Activated CD4-positive, alpha-beta memory T cell treated with anti-CD3 and anti-CD28 coated beads, Interleukin-2, amount 10 ng/mL, durations not matched to agents 7 days and 5 days (primary cell): ENCODE data around the gene LENEP. TPM values are rescaled to one million over a fixed set of nuclear protein-coding genes. Genes with fewer than 3 reads are reported as not detected.

Experiments used
- CTCF ChIA-PET: fragments of 350-600 bp; sonication (Branson Sonifier 250); formaldehyde crosslinking; loops from one replicate; lab custom pipeline; 2021; ENCODE audit warnings: antibody characterized with exemption, inconsistent platforms; lab: Charles Lee
- POLR2A ChIA-PET: fragments of 350-600 bp; sonication (Branson Sonifier 250); formaldehyde crosslinking; loops from one replicate; lab custom pipeline; 2021; ENCODE audit warnings: antibody characterized with exemption; lab: Charles Lee
- DNase-seq: peaks from one replicate; pipeline ENCODE4 v3.0.0-alpha.2; 2020
- H3K27ac Mint-ChIP-seq: one replicate; pipeline ENCODE4 v1.8.0; 2021; ENCODE audit warnings: mild to moderate bottlenecking, mixed read lengths
- H3K27me3 Mint-ChIP-seq: one replicate; pipeline ENCODE4 v1.8.0; 2021; ENCODE audit warnings: mixed read lengths
- H3K36me3 Mint-ChIP-seq: one replicate; pipeline ENCODE4 v1.8.0; 2021; ENCODE audit warnings: low read depth, mixed read lengths
- H3K4me1 Mint-ChIP-seq: one replicate; pipeline ENCODE4 v1.8.0; 2021; ENCODE audit warnings: mixed read lengths
- H3K4me3 Mint-ChIP-seq: one replicate; pipeline ENCODE4 v1.8.0; 2021; ENCODE audit warnings: mild to moderate bottlenecking, mixed read lengths
- H3K9me3 Mint-ChIP-seq: one replicate; pipeline ENCODE4 v1.8.0; 2021; ENCODE audit warnings: mixed read lengths
- total RNA-seq, 2 experiments: library from RNA; stranded (reverse); gene quantifications; one replicate each; pipeline ENCODE4 v1.2.3, GENCODE V29; 2021

LENEP gene
- total RNA-seq, 2 experiments from 2014 or later, result 0.35 to 1.2 TPM

GRCh38 chr1:155029513-155030242 is 36.3 kb downstream of the LENEP start:
- Mint-ChIP-seq H3K27me3 (peaks cover 2% of the 10 kb centered on the region), H3K27ac (no peak overlapping the region)
- POLR2A ChIA-PET, result interaction anchor here (0.6 kb wide), 1 partner anchor 9 kb away, joined by 3 read pairs; no protein-coding TSS in a partner anchor

GRCh38 chr1:155030243-155030795 is 36.9 kb downstream of the LENEP start:
- no peaks in the 10 kb centered on the region for H3K36me3 Mint-ChIP-seq
- H3K4me3 Mint-ChIP-seq, result no peak overlapping the region
- H3K4me1 Mint-ChIP-seq, result no peaks in the 10 kb centered on the region

More at GRCh38 chr1:155029513-155030242, 36.3 kb downstream of the LENEP start:
- H3K4me3 Mint-ChIP-seq, result no peak overlapping the region
- DNase-seq, result no peak
- CTCF ChIA-PET, result no interaction called here
- no peaks in the 10 kb centered on the region for H3K9me3 Mint-ChIP-seq
- H3K4me1 Mint-ChIP-seq, result no peaks in the 10 kb centered on the region
- no peaks in the 10 kb centered on the region for H3K36me3 Mint-ChIP-seq

GRCh38 chr1:155030899-155031298 is 37.5 kb downstream of the LENEP start:
- no peak for DNase-seq
- Mint-ChIP-seq H3K4me1 (no peaks in the 10 kb centered on the region), H3K9me3 (no peaks in the 10 kb centered on the region), H3K36me3 (no peaks in the 10 kb centered on the region), H3K27me3 (peaks cover 2% of the 10 kb centered on the region), H3K4me3 (no peak overlapping the region), H3K27ac (no peak overlapping the region)
- ChIA-PET CTCF (interaction anchor here (1.1 kb wide), 1 partner anchor 12 kb away, joined by 3 read pairs; no protein-coding TSS in a partner anchor), POLR2A (no interaction called here)

More at GRCh38 chr1:155030243-155030795, 36.9 kb downstream of the LENEP start:
- POLR2A ChIA-PET, result no interaction called here
- CTCF ChIA-PET, result interaction anchor here (1.1 kb wide), 1 partner anchor 11 kb away, joined by 3 read pairs; no protein-coding TSS in a partner anchor
- Mint-ChIP-seq H3K9me3 (no peaks in the 10 kb centered on the region), H3K27ac (no peak overlapping the region), H3K27me3 (peaks cover 2% of the 10 kb centered on the region)
- DNase-seq, result no peak

GRCh38 chr1:155032886-155033285 is 39.5 kb downstream of the LENEP start:
- Mint-ChIP-seq H3K27me3 (peaks cover 5% of the 10 kb centered on the region), H3K4me3 (no peak overlapping the region), H3K36me3 (no peaks in the 10 kb centered on the region), H3K27ac (no peak overlapping the region), H3K9me3 (no peaks in the 10 kb centered on the region), H3K4me1 (no peaks in the 10 kb centered on the region)
- POLR2A ChIA-PET, result no interaction called here
- DNase-seq, result no peak
- CTCF ChIA-PET, result interaction anchor here (0.8 kb wide), 1 partner anchor 59 kb away, joined by 3 read pairs; no protein-coding TSS in a partner anchor

- no peak within 1 kb of the TSS for H3K27ac Mint-ChIP-seq
- ChIA-PET CTCF (interaction anchor here (0.6 to 1.1 kb wide), 3 partner anchors 58 to 139 kb away, joined by 3 read pairs; partner anchors contain the start of gene KRTCAP2), POLR2A (no interaction called here)
- H3K36me3 Mint-ChIP-seq, result no peaks in the 10 kb centered on the region
- no peak within 1 kb of the TSS for H3K4me3 Mint-ChIP-seq
- H3K4me1 Mint-ChIP-seq, result no peaks in the 10 kb centered on the region
- no peak for DNase-seq
- H3K27me3 Mint-ChIP-seq, result peaks cover 12% of the 10 kb centered on the region
- no peaks in the 10 kb centered on the region for H3K9me3 Mint-ChIP-seq
Observed at GRCh38 chr1:155033524-155033923, 40.1 kb downstream of the LENEP start, which contains the start of the genes DCST1 and DCST2. Gene DCST1, plus strand, starts transcription at chr1:155033824. Its CDS starts 213 bp downstream, at chr1:155034037. Gene DCST2, minus strand, starts transcription at chr1:155033781. Its CDS starts 80 bp downstream, at chr1:155033701.

GRCh38 chr1:155034318-155035208 is 41.2 kb downstream of the LENEP start:
- no peaks in the 10 kb centered on the region for H3K36me3 Mint-ChIP-seq
- ChIA-PET POLR2A (no interaction called here), CTCF (interaction anchor here (1.1 to 1.4 kb wide), 2 partner anchors 16 to 138 kb away, joined by 3 to 4 read pairs; partner anchors contain the start of genes ADAM15 and KRTCAP2)
- H3K4me1 Mint-ChIP-seq, result peaks cover 7% of the 10 kb centered on the region
- H3K27me3 Mint-ChIP-seq, result peaks cover 11% of the 10 kb centered on the region
- no peak for DNase-seq
- H3K27ac Mint-ChIP-seq, result no peak overlapping the region
- no peaks in the 10 kb centered on the region for H3K9me3 Mint-ChIP-seq
- no peak overlapping the region for H3K4me3 Mint-ChIP-seq

GRCh38 chr1:155035936-155036335 is 42.5 kb downstream of the LENEP start:
- H3K4me3 Mint-ChIP-seq, result no peak overlapping the region
- H3K36me3 Mint-ChIP-seq, result no peaks in the 10 kb centered on the region
- H3K27me3 Mint-ChIP-seq, result peaks cover 14% of the 10 kb centered on the region
- ChIA-PET CTCF (interaction anchor here (1.4 kb wide), 1 partner anchor 15 kb away, joined by 4 read pairs; the partner anchor contains the start of gene ADAM15), POLR2A (no interaction called here)
- no peak for DNase-seq
- no peaks in the 10 kb centered on the region for H3K9me3 Mint-ChIP-seq
- no peak overlapping the region for H3K27ac Mint-ChIP-seq
- H3K4me1 Mint-ChIP-seq, result peaks cover 7% of the 10 kb centered on the region

- Mint-ChIP-seq H3K36me3 (no peaks in the 10 kb centered on the region), H3K4me1 (peaks cover 7% of the 10 kb centered on the region), H3K4me3 (no peak overlapping the region), H3K27ac (no peak overlapping the region), H3K27me3 (peaks cover 14% of the 10 kb centered on the region), H3K9me3 (no peaks in the 10 kb centered on the region)
- ChIA-PET CTCF (interaction anchor here (1.3 to 12.9 kb wide), 2 partner anchors 14 to 21 kb away, joined by 3 to 107 read pairs; partner anchors contain the start of gene ADAM15), POLR2A (no interaction called here)
- no peak for DNase-seq
Observed at GRCh38 chr1:155037043-155037442, 43.7 kb downstream of the LENEP start.

GRCh38 chr1:155037851-155038441 is 44.6 kb downstream of the LENEP start:
- Mint-ChIP-seq H3K9me3 (no peaks in the 10 kb centered on the region), H3K27me3 (peaks cover 14% of the 10 kb centered on the region), H3K36me3 (no peaks in the 10 kb centered on the region), H3K27ac (no peak overlapping the region), H3K4me3 (no peak overlapping the region), H3K4me1 (peaks cover 7% of the 10 kb centered on the region)
- DNase-seq, result no peak
- POLR2A ChIA-PET, result interaction anchor here (1.1 kb wide), 1 partner anchor 22 kb away, joined by 3 read pairs; no protein-coding TSS in a partner anchor
- CTCF ChIA-PET, result interaction anchor here (0.7 to 12.9 kb wide), 4 partner anchors 13 to 20 kb away, joined by 3 to 107 read pairs (median 4); partner anchors contain the start of gene ADAM15

GRCh38 chr1:155038602-155039307 is 45.4 kb downstream of the LENEP start:
- Mint-ChIP-seq H3K27me3 (peaks cover 14% of the 10 kb centered on the region), H3K9me3 (no peaks in the 10 kb centered on the region), H3K4me1 (peaks cover 8% of the 10 kb centered on the region), H3K27ac (no peak overlapping the region), H3K36me3 (no peaks in the 10 kb centered on the region), H3K4me3 (no peak overlapping the region)
- DNase-seq, result no peak
- CTCF ChIA-PET, result interaction anchor here (0.7 to 12.9 kb wide), 3 partner anchors 12 to 21 kb away, joined by 3 to 107 read pairs (median 5); partner anchors contain the start of gene ADAM15
- POLR2A ChIA-PET, result interaction anchor here (0.9 to 1.1 kb wide), 2 partner anchors 9 to 22 kb away, joined by 3 read pairs; no protein-coding TSS in a partner anchor

GRCh38 chr1:155039308-155039669 is 45.9 kb downstream of the LENEP start:
- Mint-ChIP-seq H3K9me3 (no peaks in the 10 kb centered on the region), H3K36me3 (no peaks in the 10 kb centered on the region), H3K27ac (no peak overlapping the region), H3K4me1 (peaks cover 10% of the 10 kb centered on the region), H3K4me3 (no peak overlapping the region), H3K27me3 (peaks cover 14% of the 10 kb centered on the region)
- ChIA-PET CTCF (interaction anchor here (0.7 to 12.9 kb wide), 3 partner anchors 12 to 21 kb away, joined by 5 to 107 read pairs (median 5); partner anchors contain the start of gene ADAM15), POLR2A (interaction anchor here (0.9 to 1.1 kb wide), 2 partner anchors 10 to 23 kb away, joined by 3 read pairs; no protein-coding TSS in a partner anchor)
- no peak for DNase-seq
